Head of caudate nucleus (tissue), 42 donors: ENCODE results near the gene AGBL4.

ENCODE experiments used
- DNase-seq, 42 donors: peaks; one replicate each; pipeline versions ENCODE4 v3.0.0 to v3.0.0-alpha.2; 2020 to 2021; ENCODE audit warnings: mixed read lengths in 7 of 42
- intact Hi-C: fragments of 100-400 bp; cut with DNase I; formaldehyde crosslinking; loops from one replicate; pipeline ENCODE4 v1.15.0; 2022

Gene AGBL4

DNA sequence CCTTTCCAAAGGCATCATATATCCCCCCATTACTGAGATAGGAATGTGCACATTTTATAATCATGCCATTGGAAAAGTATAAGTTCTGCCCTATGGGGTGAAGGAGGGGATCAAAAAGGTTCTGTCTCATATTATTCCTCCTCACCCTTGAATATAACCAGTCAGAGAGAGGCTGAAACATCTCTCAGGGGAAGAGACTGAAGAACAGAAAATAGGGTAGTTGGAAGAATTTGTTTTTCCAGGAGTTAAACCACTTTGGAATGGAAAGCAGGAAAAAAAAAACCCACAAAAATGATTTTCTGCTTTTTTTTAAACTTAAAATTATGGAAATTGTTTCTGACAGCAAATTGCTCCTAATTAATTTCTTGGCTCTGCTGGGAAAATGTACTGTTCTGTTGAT is 1194.3 kb downstream of the AGBL4 start:
- DNase-seq: no peak
- intact Hi-C loops: no loop called here

DNA sequence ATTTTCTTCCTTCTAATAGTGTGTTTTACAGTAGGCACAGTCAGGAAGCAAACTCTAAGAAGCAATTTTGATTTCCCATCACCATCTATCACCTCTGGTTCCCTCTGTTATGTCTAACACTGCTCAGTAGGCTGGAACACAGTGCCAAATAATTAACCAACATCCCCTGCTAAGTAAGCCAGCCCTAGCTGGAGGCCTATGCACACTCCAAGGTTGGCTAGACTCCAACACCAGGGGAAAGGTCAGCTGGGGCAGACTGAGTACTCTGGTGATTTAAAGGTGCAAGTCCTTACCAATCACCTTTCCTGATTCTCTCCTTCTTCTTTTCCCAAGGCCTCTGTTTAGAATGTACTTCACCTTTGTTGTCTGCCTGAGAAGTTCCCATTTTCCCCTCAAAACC is 1200.6 kb downstream of the AGBL4 start:
- intact Hi-C loops: no loop called here
- DNase-seq: no peak

DNA sequence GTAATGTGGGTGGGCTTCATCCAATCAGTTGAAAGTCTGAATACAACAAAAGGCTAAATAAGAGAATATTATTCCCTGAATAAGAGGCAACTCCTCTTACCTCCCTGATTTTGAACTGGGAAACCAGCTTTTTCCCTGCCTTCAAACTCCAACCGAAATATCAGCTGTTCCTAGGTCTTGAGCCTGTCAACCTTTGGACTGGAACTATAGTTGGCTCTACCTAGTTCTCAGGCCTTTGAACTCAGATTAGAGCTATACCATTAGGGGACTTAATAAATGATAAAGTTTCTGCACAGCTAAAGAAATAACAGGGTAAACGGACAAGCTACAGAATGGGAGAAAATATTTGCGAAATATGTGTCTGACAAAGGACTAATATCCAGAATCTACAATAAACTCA is 1203.3 kb downstream of the AGBL4 start:
- intact Hi-C loops: no loop called here
- DNase-seq: no peak

DNA sequence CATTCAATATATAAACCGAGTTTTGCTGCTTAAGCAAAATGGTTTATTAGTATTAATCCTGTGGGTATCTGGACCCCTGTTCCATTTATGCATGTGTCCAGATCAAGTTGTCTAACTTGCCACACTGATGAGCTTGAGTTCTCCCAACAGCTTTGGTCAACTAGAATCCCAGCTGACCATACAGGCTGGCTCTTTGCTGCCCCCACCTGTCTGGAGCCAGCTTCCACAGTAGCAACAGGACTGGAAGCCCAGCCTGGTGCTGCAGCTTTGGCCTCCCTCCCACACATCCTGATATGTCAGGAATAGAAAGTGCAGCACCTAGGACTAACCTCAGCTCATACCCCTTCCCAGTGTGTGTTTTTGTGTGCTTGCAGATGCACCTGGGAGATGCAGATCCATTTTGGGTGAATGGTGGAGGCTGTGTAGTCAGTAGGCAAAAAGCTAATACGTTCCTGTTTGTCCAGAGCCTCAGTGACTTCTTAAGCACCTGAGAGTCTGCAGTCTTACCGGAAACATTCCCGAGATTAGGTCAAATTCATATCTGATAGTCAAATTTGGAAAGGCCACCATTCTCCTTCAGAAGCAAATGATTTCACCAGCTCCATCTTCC is 1206.1 kb downstream of the AGBL4 start:
- peak; percentile 12 to 83 (median 58) for DNase-seq
- intact Hi-C loops: loop anchor here (5.0 to 10.0 kb wide), 2 partner anchors 143 to 245 kb away; no protein-coding TSS in a partner anchor

DNA sequence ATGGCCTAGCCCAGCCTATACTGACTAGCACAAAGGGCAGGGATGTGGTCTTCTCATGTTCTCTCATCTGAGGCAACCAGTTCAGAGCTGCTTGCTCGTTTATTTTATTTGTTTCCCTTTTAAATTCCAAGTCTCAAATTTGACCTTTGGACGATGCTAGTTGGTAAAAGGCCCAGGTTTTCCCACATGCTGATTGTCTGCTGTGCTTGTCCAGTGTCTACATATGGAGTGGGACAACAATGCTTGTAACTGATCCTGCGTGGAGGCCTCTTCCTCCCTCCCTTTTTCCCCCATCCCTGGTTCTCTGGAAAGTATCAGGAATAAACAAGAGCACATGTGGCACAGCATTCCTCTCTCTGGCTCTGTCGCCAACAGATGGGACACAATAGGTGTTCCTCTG is 1213.0 kb downstream of the AGBL4 start:
- intact Hi-C loops: loop anchor here (10.0 kb wide), 1 partner anchor 136 kb away; no protein-coding TSS in a partner anchor
- DNase-seq: no peak

DNA sequence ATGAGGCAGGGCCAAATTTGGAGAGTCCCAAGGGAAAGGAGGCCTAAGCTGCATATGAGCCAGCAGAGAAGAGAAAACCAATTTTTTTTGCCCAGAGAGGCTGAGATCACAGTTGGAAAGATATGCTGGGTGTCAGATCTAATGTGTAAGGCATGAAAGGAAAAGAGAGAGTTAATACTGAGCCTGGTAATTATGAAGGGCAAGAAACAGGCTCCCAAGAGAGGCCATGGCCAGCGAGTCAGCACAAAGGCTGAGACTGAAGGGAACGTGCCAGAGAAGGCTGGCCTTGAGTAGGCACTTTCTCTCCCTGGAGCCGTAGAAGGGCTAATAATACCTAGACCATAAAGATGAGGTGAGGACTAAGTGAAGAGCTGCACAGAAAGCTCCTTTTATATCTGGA is 1215.3 kb downstream of the AGBL4 start:
- intact Hi-C loops: no loop called here

DNA sequence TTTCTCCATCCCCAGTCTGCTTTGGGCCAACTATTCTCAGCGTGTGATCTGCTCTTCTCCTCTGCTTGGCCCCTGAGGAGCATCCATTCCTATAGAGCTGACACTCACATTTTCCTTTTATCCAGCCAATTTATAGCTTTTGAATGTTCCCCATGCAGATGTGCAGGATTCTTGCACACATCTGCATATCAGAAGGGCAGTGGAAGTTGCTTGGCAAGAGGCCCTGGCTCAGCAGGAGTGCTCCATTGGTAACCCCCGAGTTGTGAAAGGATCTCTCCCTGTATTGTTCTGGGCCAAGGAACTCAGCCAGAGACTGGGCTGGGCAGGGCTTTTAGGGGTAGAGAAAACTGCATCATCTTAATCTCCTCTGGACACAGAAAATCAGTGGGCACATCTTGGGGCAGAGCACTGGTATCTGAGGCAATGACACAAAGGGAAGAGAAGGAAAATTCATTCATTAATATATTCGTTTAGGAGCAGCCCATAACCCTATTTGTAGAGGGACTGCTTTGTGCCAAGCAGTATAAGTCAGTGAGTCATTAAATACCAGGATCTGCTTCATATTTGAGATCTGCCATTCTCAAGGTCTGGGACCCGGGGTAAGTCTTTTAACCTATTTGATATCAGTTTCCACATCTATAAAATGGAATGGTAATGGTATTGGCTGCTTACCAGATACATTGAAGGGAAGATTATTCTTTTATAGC is 1216.0 kb downstream of the AGBL4 start:
- no peak for DNase-seq

More for the DNA sequence above, 1215.3 kb downstream of the AGBL4 start:
- no peak for DNase-seq

DNA sequence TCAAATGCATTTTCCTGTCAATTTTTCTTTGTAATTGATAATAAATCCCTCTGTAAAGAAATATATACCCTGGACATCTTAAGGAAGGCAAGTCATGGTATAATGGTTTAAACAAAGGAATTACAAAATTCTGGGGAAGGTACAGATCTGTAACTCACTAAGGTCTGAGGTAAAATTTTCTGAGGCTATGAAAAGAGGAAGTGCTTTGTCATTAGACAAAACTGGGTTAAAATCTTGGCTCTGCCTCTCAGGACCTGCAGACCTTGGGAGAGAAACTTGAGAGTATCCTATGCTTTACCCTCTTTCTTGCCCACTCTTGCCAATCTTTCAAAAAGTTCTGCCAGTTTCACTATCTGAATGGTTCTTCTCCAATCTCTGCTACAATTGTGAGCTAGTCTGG is 1220.3 kb downstream of the AGBL4 start:
- no peak for DNase-seq
- intact Hi-C loops: no loop called here

More for the DNA sequence above, 1216.0 kb downstream of the AGBL4 start:
- intact Hi-C loops: no loop called here

DNA sequence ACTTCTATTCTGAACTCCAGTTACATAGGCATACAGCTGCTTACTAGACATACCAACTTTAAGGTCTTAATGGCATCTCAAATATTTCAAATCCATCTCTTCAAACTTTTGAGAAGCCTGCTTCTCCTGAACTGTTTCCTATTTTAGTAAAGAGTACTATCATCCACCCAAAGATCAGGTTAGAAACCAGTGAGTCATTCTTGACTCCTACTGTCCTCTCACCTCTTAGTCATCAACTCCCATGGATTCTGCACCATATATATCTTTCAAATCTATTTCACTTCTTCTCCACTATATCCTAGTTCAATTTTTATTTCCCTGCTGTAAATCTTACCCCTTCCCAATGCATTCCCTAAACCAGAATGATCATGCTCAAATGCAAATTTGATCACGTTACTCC is 1228.9 kb downstream of the AGBL4 start:
- DNase-seq: peak in 1 of 42 donors; percentile 19
- intact Hi-C loops: no loop called here

DNA sequence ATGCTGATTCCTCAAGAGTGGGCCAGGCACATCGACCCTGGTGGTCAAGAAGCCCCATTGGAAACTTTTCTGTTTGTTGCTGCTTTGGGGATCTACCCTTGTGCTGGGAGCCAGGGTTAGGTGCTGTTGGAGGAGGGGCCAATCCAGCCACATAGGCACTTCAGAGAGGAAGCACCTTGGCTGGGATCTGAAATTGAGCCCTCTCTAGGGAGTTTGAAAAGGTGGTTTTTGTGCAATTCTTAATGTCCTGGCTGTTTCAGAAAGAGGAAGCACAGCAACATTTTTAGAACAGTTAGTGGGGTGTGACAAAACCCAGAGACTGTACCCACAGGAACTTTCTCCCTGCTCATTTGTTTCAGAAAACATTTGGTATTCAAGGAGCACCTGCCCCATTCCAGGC is 1229.9 kb downstream of the AGBL4 start:
- no peak for DNase-seq
- intact Hi-C loops: no loop called here

DNA sequence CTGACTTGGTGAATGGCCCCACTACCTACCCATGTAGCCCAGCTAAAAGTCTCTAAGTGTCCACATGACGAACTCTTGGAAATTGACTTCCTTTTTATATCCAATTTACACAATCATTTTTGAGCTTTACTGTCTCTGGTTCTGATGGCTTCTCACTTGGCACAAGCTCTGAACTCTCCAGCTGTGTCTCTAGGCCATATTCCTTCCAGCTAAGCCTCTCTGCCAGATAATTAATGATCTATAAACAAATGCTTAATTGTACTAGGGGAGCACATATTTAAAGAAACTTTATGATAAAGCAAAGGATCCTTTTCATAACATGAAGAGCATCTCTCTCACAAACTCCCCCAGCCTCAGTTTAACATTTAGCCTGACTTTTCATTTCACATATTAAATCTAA is 1230.8 kb downstream of the AGBL4 start:
- no peak for DNase-seq
- intact Hi-C loops: no loop called here

DNA sequence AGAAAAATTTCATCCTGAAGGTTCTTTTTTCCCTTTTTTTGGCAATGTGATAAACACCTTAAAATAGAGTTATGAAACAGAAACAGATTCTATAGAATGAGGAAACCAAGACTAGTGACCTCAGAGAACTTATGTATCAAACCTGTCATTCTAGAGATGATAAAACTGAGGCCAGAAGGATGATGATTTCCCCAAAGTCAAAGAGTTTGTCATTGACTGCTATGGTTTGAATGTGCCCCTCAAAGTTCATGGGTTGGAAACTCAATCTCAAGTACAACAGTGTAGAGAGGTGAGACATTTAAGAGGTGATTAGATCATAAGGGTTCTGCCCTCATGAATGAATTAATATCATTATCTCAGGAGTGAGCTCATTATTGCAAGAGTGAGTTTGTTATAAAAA is 1233.4 kb downstream of the AGBL4 start:
- no peak for DNase-seq
- intact Hi-C loops: no loop called here

DNA sequence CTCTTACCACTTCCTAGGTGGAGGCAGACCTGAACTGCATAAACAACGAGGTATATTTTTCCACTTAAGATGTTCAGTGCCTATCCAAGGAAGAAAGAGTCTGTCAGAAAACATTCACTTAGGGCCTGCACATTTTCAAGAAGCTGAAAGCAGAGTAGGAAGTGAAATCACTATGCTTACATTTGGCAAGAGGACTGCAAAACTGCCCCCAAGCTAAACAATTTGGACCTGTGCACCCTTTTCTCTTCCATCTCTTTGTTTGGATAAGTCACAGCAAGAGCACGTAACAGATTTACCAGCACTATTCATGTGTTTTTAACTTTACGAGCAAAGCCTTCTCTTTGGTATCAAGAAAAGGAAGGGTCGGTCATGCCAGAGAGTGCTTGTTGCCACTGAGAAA is 1233.9 kb downstream of the AGBL4 start:
- intact Hi-C loops: no loop called here
- no peak for DNase-seq

DNA sequence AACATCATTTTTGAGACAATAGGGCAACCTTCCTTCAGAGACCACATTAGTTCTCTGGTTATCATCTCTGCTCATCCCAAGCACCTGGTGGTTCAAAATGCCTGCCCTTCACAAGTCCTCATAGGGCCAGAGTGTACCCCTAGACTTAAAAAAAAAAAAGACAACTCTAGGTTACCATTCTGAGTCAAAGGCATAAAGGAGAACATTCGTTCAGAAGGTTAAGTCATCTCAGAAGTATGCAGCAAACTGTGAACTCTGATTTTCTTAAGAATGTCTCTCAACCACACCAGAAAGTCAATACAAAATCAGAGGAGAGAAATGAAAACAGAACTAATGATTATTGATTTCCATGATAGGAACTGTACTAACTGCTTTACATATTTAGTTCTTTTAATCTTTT is 1237.9 kb downstream of the AGBL4 start:
- intact Hi-C loops: no loop called here
- DNase-seq: no peak

DNA sequence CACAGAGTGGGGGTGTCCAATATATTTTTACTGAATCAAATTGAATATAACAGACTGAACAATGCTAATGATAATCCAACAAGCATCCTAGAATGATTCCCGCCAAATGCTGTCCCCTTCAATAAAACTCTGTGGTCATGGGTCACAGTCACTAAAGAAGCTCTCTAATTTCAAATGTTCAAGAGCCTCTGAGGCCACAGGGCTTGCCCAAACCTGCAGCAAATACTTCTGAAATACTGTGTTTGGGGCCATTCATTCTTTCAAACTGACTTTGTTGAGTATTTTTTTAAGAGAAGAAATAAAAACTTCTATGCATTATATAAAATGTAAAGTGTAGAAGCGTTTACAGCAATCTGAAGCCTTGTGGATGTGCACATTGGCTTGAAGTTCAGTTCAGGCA is 1239.5 kb downstream of the AGBL4 start:
- DNase-seq: no peak
- intact Hi-C loops: no loop called here

DNA sequence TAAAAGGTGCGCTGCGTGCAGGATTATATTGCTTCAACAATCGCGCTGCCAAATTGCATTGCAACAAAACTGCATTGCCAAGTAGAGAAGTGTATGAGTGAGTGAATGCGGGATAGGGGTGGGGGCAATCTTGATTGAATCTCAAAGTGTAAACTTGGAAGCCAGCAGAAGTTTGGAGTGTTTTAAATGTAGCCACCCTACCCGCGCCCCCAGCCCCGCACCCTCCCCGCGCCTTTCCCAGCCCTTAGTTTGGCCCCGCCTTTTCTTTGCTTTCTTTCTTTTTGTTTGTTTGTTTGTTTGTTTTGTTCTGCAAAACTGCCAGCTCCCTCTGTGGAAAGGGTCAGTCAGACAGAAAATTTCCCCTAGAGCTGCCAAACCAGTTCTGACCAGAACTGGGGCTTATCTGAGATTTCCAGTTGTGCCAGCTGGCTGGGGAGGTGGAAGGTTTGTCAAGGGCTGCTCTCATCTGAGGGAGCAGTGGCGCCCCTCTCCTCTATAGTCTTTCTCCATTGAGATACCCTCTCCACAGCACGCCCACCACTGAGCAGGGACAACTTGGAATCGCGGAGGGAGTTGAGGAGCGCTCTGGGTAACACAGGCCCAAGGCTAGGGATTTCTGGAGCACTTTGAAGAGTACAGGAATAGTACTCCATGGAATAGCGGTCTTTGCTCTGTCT is 1246.4 kb downstream of the AGBL4 start:
- intact Hi-C loops: no loop called here
- peak in 10 of 42 donors; percentile 2 to 39 (median 20) for DNase-seq

DNA sequence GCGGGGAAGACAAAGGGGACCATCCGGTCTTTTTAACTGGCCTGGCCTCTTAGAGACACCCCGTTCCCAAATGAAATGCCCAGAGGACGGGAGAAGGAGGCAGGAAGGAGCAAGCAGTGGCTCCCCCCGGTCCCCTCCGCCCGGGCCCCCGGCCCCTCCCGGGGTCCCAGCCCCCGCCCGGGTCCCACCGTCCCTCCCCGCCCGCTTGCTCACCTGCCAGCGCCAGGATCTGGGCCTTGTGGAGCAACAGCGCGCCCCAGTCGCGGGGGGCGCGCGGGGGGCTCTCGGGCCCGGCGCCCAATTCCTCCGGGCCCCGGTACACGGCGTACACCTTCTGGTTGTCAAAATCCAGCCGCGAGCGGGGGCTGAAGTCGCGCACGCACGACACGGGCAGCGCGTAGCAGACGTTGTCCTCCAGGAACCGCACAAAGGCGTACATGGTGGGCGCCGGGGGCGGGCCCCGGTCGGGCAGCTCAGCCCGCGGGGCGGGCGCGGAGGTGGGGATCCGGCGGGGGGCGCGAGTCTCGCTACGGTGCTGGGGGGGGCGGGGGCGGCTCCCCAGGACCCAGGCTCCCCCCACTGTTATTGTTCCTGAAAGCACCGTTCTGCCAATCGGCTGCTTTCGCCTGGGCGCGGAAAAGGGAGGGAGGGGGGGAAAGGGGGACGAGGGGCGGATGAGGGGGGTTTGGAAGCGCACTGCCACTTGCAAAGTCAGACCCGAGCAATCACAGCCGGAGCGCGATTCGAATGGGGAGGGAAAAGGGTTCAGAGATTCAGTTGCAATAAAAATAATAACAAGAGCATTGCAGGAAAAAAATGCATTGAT is 1247.1 kb downstream of the AGBL4 start, which contains the start of gene BEND5:
Gene BEND5 (minus strand): TSS at position 499 of the 826 bp plus-strand sequence. CDS start 60 bp downstream, at position 439.
- DNase-seq: peak; percentile 58 to 90 (median 77)
- intact Hi-C loops: no loop called here

DNA sequence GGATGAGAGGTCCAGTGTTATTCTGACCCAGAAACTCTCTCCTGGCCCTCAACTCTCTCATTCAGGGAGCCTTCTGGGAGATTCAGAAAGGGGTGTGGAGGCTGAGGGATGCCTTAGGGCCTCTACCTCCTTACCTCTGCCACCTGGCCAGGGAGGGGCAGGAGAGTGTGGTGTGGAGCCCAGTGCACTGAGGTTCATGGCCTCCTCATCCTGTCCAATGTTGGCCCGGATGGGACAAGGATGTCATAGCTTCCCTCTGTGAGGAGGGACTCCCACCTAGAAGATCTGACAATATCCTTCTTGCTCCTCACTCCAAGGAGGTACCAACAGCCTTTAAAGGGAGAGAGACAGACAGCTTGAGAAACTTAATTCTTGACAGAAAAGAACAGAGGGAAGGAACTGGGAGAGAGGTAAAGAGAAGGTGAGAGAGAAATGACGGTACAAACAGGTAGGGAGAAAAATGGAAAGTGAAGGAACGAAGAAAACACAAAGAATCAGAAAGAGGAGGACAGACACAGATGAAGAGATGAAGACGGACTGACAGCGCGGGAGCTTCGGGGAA is 1247.8 kb downstream of the AGBL4 start:
- DNase-seq: no peak
- intact Hi-C loops: no loop called here

DNA sequence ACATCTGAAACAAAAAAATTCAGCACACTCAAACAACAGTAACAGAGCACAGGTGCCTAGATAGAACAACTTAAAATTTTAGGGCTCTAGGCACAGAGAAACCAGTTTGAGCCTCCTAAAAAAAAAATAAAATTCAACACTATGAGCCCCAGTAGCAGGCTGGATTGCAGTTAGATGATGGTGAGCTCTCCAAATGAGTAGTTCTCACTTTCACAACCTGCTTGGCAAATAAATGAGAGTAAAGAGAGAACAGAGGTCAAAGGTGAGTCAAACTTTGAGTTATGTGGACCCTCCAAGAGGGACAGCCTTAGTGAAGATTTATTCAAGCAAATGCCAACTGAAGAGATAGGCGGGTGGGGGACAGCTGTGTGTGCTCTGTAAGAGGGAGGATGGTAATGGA is 1250.6 kb downstream of the AGBL4 start:
- DNase-seq: no peak
- intact Hi-C loops: no loop called here
